ENCODE results near the gene KRT85. TPM values are rescaled to one million over a fixed set of nuclear protein-coding genes. Genes with fewer than 3 reads are reported as not detected.

Gene KRT85
- total RNA-seq, 2 donors from 2014 or later: not detected

GRCh38 chr12:52324153-52324444 lies 43.2 kb downstream of the KRT85 start:
- ATAC-seq: no peak
- Histone ChIP-seq H3K9me3 (no peaks in the 10 kb centered on the region), H3K4me1 (peaks cover 5% of the 10 kb centered on the region), H3K36me3 (replicated peaks in 1 of 2; ENCODE audit: insufficient read depth in 1 of 2, low read depth in 2 of 2) (no peaks in the 10 kb centered on the region), H3K4me3 (no peak overlapping the region), H3K27ac (no peak overlapping the region), H3K27me3 (no peaks in the 10 kb centered on the region)
- intact Hi-C loops (cut with DNase I): loop anchor here (5.0 kb wide), 1 partner anchor 167 kb away; no protein-coding TSS in a partner anchor
- 92 to 100% methylated on average over 2 to 3 of the region's 3 CpGs for WGBS, 2 donors
- TF ChIP-seq CTCF (IDR thresholded peaks at IDR 0.05) (no peak), POLR2A (IDR thresholded peaks at IDR 0.05) (no peak)
- DNase-seq: no peak

- DNase-seq: no peak
- TF ChIP-seq POLR2A (IDR thresholded peaks at IDR 0.05) (no peak), CTCF (IDR thresholded peaks at IDR 0.05) (no peak)
- peaks cover 5% of the 10 kb centered on the region for H3K4me1 ChIP-seq
- intact Hi-C loops (cut with DNase I): loop anchor here (5.0 kb wide), 1 partner anchor 166 kb away; no protein-coding TSS in a partner anchor
- no peaks in the 10 kb centered on the region for H3K27me3 ChIP-seq
- no peak overlapping the region for H3K4me3 ChIP-seq
- H3K36me3 ChIP-seq (replicated peaks in 1 of 2; ENCODE audit: insufficient read depth in 1 of 2, low read depth in 2 of 2): no peaks in the 10 kb centered on the region
- WGBS, 2 donors: 78 to 85% methylated on average over 10 of the region's 10 CpGs
- H3K9me3 ChIP-seq: no peaks in the 10 kb centered on the region
- no peak overlapping the region for H3K27ac ChIP-seq
- no peak for ATAC-seq
Observed at GRCh38 chr12:52323416-52324152, 43.7 kb downstream of the KRT85 start.

- Histone ChIP-seq H3K36me3 (replicated peaks in 1 of 2; ENCODE audit: insufficient read depth in 1 of 2, low read depth in 2 of 2) (no peaks in the 10 kb centered on the region), H3K4me1 (peaks cover 5% of the 10 kb centered on the region), H3K27ac (no peak overlapping the region), H3K4me3 (no peak overlapping the region), H3K27me3 (no peaks in the 10 kb centered on the region), H3K9me3 (no peaks in the 10 kb centered on the region)
- TF ChIP-seq CTCF (IDR thresholded peaks at IDR 0.05) (no peak), POLR2A (IDR thresholded peaks at IDR 0.05) (no peak)
- DNase-seq (no peak), ATAC-seq (no peak)
- 57% methylated on average over 1 of the region's 1 CpG; no CpG with 5 or more reads in 1 of the 2 donors for WGBS, 2 donors
- intact Hi-C loops (cut with DNase I): loop anchor here (5.0 kb wide), 1 partner anchor 166 kb away; no protein-coding TSS in a partner anchor
Observed at GRCh38 chr12:52323001-52323400, 44.3 kb downstream of the KRT85 start.

GRCh38 chr12:52322069-52322468 lies 45.2 kb downstream of the KRT85 start:
- intact Hi-C loops (cut with DNase I): loop anchor here (5.0 kb wide), 1 partner anchor 165 kb away; no protein-coding TSS in a partner anchor
- DNase-seq: no peak
- Histone ChIP-seq H3K9me3 (no peaks in the 10 kb centered on the region), H3K4me1 (no peaks in the 10 kb centered on the region), H3K27ac (no peak overlapping the region), H3K4me3 (no peak overlapping the region), H3K27me3 (no peaks in the 10 kb centered on the region), H3K36me3 (replicated peaks in 1 of 2; ENCODE audit: insufficient read depth in 1 of 2, low read depth in 2 of 2) (no peaks in the 10 kb centered on the region)
- 93 to 95% methylated on average over 1 of the region's 1 CpG for WGBS, 2 donors
- TF ChIP-seq POLR2A (IDR thresholded peaks at IDR 0.05): no peak
- no peak for TF ChIP-seq CTCF (IDR thresholded peaks at IDR 0.05)
- ATAC-seq: no peak

- H3K4me1 ChIP-seq: no peaks in the 10 kb centered on the region
- H3K36me3 ChIP-seq (replicated peaks in 1 of 2; ENCODE audit: insufficient read depth in 1 of 2, low read depth in 2 of 2): no peaks in the 10 kb centered on the region
- WGBS, 2 donors: 68 to 81% methylated on average over 4 of the region's 4 CpGs
- H3K27me3 ChIP-seq: no peaks in the 10 kb centered on the region
- H3K27ac ChIP-seq: no peak overlapping the region
- ATAC-seq (no peak), DNase-seq (no peak)
- TF ChIP-seq POLR2A (IDR thresholded peaks at IDR 0.05): no peak
- TF ChIP-seq CTCF (IDR thresholded peaks at IDR 0.05): no peak
- intact Hi-C loops (cut with DNase I): loop anchor here (5.0 kb wide), 1 partner anchor 164 kb away; no protein-coding TSS in a partner anchor
- no peaks in the 10 kb centered on the region for H3K9me3 ChIP-seq
- no peak overlapping the region for H3K4me3 ChIP-seq
Observed at GRCh38 chr12:52321418-52321817, 45.9 kb downstream of the KRT85 start.
